ENCODE results near the gene LHX8.

The LHX8 gene

DNA sequence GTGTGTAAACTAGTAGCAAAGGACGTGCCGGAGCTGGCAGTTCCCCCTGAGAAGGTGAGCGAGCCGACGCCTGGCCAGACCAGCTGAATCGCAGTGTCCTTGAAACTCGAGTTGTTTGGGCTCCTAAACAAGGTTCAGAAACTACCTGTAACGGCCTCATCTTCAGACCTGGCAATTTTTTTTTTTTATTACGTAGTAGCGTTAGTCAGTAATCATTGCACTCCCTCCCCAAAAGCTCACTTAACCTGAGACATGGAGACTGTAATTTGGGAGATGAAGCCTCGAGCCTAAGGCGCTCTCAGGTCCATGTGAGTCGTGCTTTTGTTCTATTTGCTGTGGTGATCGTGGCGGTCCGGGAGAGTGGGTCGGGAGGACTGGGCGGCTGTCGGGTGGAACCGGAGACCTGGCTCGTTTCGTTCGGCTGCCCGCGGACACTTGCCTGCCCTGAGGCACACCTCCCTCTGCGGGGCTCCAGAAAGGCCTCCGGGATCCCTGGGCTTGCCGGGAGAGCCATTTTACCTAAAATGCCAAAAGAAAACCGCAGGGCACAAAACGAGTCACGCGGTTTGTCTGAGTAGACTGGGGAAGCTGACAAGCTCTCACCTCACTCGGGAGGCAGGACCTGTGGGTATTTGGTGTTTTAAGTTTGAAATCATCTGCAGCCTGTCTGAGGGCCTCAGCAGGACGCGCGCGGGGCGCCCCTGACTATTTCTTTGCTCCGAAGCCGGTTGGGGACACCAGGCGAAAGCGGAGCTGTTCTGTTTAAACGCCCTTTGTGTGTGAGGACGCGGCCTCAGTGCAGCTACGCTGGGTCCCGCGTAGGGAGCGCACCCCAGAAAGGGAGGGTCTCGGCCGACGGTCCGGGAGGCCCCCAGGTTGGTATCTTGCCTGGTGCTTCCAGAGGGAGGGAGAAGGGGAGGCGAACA is 722 bp downstream of the LHX8 start:
- no peak for DNase-seq (ENCODE audit: low read depth)

DNA sequence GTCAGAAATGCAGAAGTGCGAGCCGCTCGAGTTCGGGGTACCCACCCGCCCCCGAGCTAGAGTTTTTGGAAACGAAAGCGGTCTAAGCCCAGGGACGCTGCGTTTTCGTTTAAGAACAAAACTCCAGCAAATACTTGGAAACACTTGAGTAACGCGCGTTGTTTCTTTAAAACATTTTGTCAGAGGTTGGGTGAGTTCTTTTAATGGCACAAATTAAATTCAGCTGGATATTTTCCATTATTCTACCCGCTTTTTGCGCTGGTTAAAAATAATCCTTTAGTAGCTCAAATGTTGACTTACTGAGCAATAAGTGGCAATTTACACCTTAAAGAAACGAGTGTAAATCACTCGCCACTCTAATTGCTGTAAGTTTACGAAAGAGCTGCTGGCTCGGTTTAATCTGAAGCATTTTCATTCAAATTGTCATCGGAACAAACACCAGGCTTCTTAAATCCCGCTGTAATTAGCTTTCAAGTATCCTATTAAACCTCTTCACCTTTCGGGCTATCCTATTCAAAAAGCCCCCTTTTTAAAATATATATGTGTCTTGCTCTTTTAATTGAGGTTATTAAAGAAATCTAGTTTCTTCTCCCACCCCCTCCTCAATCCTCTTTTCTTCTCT is 1.5 kb downstream of the LHX8 start:
- DNase-seq (ENCODE audit: low read depth) = no peak
- TF ChIP-seq CTCF (conservative IDR thresholded peaks at IDR 0.05; ENCODE audit: low read length) = no peak
- peak overlapping the region; percentile 39 for H3K4me3 ChIP-seq (ENCODE audit: low read length)

More for the DNA sequence above, 722 bp downstream of the LHX8 start:
- TF ChIP-seq CTCF (conservative IDR thresholded peaks at IDR 0.05; ENCODE audit: low read length) = no peak
- H3K4me3 ChIP-seq (ENCODE audit: low read length) = peak overlapping the region; percentile 39

- H3K4me3 ChIP-seq (ENCODE audit: low read length) = no peak overlapping the region
- no peak for TF ChIP-seq CTCF (conservative IDR thresholded peaks at IDR 0.05; ENCODE audit: low read length)
- no peak for DNase-seq (ENCODE audit: low read depth)
Measured at GRCh38 chr1:75136195-75136815, 2.1 kb downstream of the LHX8 start.

DNA sequence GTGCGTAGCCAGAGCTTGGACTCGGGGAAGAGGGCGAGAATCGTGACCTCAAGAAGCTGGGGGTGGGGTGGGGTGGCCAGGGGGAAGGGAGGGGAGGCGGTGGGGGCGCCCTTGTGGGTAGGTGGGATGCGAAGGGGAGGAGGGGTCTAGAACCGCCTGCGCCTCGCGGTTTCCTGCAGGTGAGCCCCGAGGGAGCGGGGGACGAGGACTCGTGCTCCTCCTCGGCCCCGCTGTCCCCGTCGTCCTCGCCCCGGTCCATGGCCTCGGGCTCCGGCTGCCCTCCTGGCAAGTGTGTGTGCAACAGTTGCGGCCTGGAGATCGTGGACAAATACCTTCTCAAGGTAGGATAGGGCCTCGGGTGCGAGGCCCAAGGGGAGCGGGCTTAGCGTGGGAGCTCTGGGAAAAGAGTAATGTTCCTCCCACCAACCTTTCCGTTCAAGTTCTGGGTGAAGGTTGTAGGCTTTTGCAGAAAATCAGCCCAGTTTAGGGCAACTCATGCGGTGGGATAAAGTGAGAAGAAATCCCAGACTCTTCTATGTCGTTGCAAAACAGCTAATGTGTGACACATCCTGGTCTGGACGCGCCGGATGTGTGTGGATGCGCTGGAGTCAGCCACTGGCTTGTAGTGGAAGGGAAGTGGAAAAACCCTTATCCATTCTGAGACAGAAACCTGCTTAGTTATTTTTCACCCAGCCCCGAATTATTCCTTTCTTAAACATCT is 2.9 kb downstream of the LHX8 start:
- no peak overlapping the region for H3K4me3 ChIP-seq (ENCODE audit: low read length)
- DNase-seq (ENCODE audit: low read depth) = peak; percentile 15
- no peak for TF ChIP-seq CTCF (conservative IDR thresholded peaks at IDR 0.05; ENCODE audit: low read length)

GRCh38 chr1:75152092-75152491 is 17.9 kb downstream of the LHX8 start:
- no peak for DNase-seq (ENCODE audit: low read depth)
- no peak for TF ChIP-seq CTCF (conservative IDR thresholded peaks at IDR 0.05; ENCODE audit: low read length)
- H3K4me3 ChIP-seq (ENCODE audit: low read length) = no peak overlapping the region

- DNase-seq (ENCODE audit: low read depth) = no peak
- TF ChIP-seq CTCF (conservative IDR thresholded peaks at IDR 0.05; ENCODE audit: low read length) = no peak
Measured at GRCh38 chr1:75159154-75159553, 25.0 kb downstream of the LHX8 start.

More at GRCh38 chr1:75159154-75159553, 25.0 kb downstream of the LHX8 start:
- H3K4me3 ChIP-seq (ENCODE audit: low read length) = no peak overlapping the region
